ENCODE data around the gene SV2A. TPM values are rescaled to one million over a fixed set of nuclear protein-coding genes. Genes with fewer than 3 reads are reported as not detected.
"Not testable (repeated sequence)": the region's sequence is repeated elsewhere in the genome, so short reads cannot be mapped to it uniquely, and the experiment has no call there.

The SV2A gene
- total and polyA plus RNA-seq, 3 experiments from 2014 or later: 2.9 to 6.0 (median 5.6) TPM

GRCh38 chr1:149885339-149886120 is 32.1 kb downstream of the SV2A start:
- Mint-ChIP-seq H3K4me3 (no peak overlapping the region), H3K27ac (no peak overlapping the region), H3K9me3 (no peaks in the 10 kb centered on the region), H3K4me1 (peaks cover 9 to 21% (median 12%) of the 10 kb centered on the region in 3 donors), H3K36me3 (no peaks in the 10 kb centered on the region), H3K27me3 (no peaks in the 10 kb centered on the region)
- ChIA-PET POLR2A (interaction anchor here (0.7 to 8.3 kb wide), 8 partner anchors 14 to 479 kb away, joined by 3 to 177 read pairs (median 12); partner anchors contain the start of genes BOLA1, OTUD7B, RPRD2 and SF3B4), CTCF (interaction anchor here (0.9 to 2.2 kb wide), 5 partner anchors 16 to 42 kb away, joined by 3 to 9 read pairs (median 5); no protein-coding TSS in a partner anchor)
- no peaks in the 10 kb centered on the region for H3K9me3 ChIP-seq (ENCODE audit: low read length)
- H3K27ac ChIP-seq (ENCODE audit: low read depth, low read length): peak overlapping the region; percentile 94
- H3K4me3 ChIP-seq (ENCODE audit: low read length): peak overlapping the region; percentile 70
- H3K36me3 ChIP-seq (ENCODE audit: insufficient read depth, low read length): no peaks in the 10 kb centered on the region
- H3K4me1 ChIP-seq (ENCODE audit: insufficient read depth, low read length): peaks cover 36% of the 10 kb centered on the region
- H3K27me3 ChIP-seq (ENCODE audit: insufficient read depth, low read length, poor library complexity, severe bottlenecking): no peaks in the 10 kb centered on the region
- DNase-seq: peak; percentile 41 to 78 (median 64)

- Mint-ChIP-seq H3K27me3 (no peaks in the 10 kb centered on the region), H3K9me3 (no peaks in the 10 kb centered on the region), H3K27ac (no peak overlapping the region), H3K36me3 (no peaks in the 10 kb centered on the region), H3K4me3 (no peak overlapping the region), H3K4me1 (peaks cover 16 to 25% (median 17%) of the 10 kb centered on the region in 3 donors)
- Histone ChIP-seq H3K27ac (ENCODE audit: low read depth, low read length) (peak overlapping the region; percentile 94), H3K4me3 (ENCODE audit: low read length) (peak overlapping the region; percentile 70), H3K9me3 (ENCODE audit: low read length) (no peaks in the 10 kb centered on the region), H3K27me3 (ENCODE audit: insufficient read depth, low read length, poor library complexity, severe bottlenecking) (no peaks in the 10 kb centered on the region), H3K36me3 (ENCODE audit: insufficient read depth, low read length) (no peaks in the 10 kb centered on the region), H3K4me1 (ENCODE audit: insufficient read depth, low read length) (peaks cover 44% of the 10 kb centered on the region)
- ChIA-PET POLR2A (interaction anchor here (0.7 to 8.3 kb wide), 2 partner anchors 38 to 43 kb away, joined by 3 to 177 read pairs; partner anchors contain the start of gene SF3B4), CTCF (interaction anchor here (0.6 to 2.2 kb wide), 3 partner anchors 22 to 1047 kb away, joined by 3 to 9 read pairs (median 3); no protein-coding TSS in a partner anchor)
- DNase-seq: peak in 1 of 5 donors; percentile 16
Observed at GRCh38 chr1:149884433-149885338, 33.0 kb downstream of the SV2A start.

GRCh38 chr1:149883598-149884247 is 33.9 kb downstream of the SV2A start:
- H3K4me1 Mint-ChIP-seq: peaks cover 23 to 31% (median 24%) of the 10 kb centered on the region in 3 donors
- ChIA-PET CTCF (no interaction called here), POLR2A (interaction anchor here (8.3 kb wide), 1 partner anchor 37 kb away, joined by 177 read pairs; no protein-coding TSS in a partner anchor)
- no peaks in the 10 kb centered on the region for H3K36me3 ChIP-seq (ENCODE audit: insufficient read depth, low read length)
- peak overlapping the region in 5 of 8 donors; percentile 25 to 87 (median 30) for H3K27ac Mint-ChIP-seq
- no peaks in the 10 kb centered on the region for H3K27me3 Mint-ChIP-seq
- no peak overlapping the region for H3K4me3 ChIP-seq (ENCODE audit: low read length)
- peaks cover 50% of the 10 kb centered on the region for H3K4me1 ChIP-seq (ENCODE audit: insufficient read depth, low read length)
- no peak for DNase-seq
- no peak overlapping the region for H3K27ac ChIP-seq (ENCODE audit: low read depth, low read length)
- no peaks in the 10 kb centered on the region for H3K9me3 ChIP-seq (ENCODE audit: low read length)
- no peaks in the 10 kb centered on the region for H3K36me3 Mint-ChIP-seq
- no peaks in the 10 kb centered on the region for H3K27me3 ChIP-seq (ENCODE audit: insufficient read depth, low read length, poor library complexity, severe bottlenecking)
- H3K9me3 Mint-ChIP-seq: no peaks in the 10 kb centered on the region
- peak overlapping the region in 1 of 7 donors; percentile 27 for H3K4me3 Mint-ChIP-seq

GRCh38 chr1:149881876-149882275 is 35.8 kb downstream of the SV2A start:
- peaks cover 53% of the 10 kb centered on the region for H3K4me1 ChIP-seq (ENCODE audit: insufficient read depth, low read length)
- H3K4me3 ChIP-seq (ENCODE audit: low read length): no peak overlapping the region
- H3K27me3 ChIP-seq (ENCODE audit: insufficient read depth, low read length, poor library complexity, severe bottlenecking): no peaks in the 10 kb centered on the region
- H3K36me3 Mint-ChIP-seq: no peaks in the 10 kb centered on the region
- peak overlapping the region in 5 of 8 donors; percentile 8 to 76 (median 18) for H3K27ac Mint-ChIP-seq
- no peaks in the 10 kb centered on the region for H3K9me3 ChIP-seq (ENCODE audit: low read length)
- H3K36me3 ChIP-seq (ENCODE audit: insufficient read depth, low read length): no peaks in the 10 kb centered on the region
- H3K27ac ChIP-seq (ENCODE audit: low read depth, low read length): no peak overlapping the region
- ChIA-PET POLR2A (interaction anchor here (8.3 kb wide), 1 partner anchor 35 kb away, joined by 177 read pairs; no protein-coding TSS in a partner anchor), CTCF (no interaction called here)
- no peaks in the 10 kb centered on the region for H3K9me3 Mint-ChIP-seq
- H3K4me1 Mint-ChIP-seq: peaks cover 23 to 38% (median 26%) of the 10 kb centered on the region in 3 donors
- peak overlapping the region in 1 of 7 donors; percentile 29 for H3K4me3 Mint-ChIP-seq
- H3K27me3 Mint-ChIP-seq: no peaks in the 10 kb centered on the region
- no peak for DNase-seq

GRCh38 chr1:149879556-149879955 is 38.1 kb downstream of the SV2A start:
- no peaks in the 10 kb centered on the region for H3K36me3 ChIP-seq (ENCODE audit: insufficient read depth, low read length)
- Mint-ChIP-seq H3K36me3 (no peaks in the 10 kb centered on the region), H3K27ac (peak overlapping the region; percentile 24 to 96 (median 68)), H3K4me3 (peak overlapping the region in 5 of 7 donors; percentile 8 to 47 (median 44)), H3K4me1 (peaks cover 23 to 38% (median 26%) of the 10 kb centered on the region in 3 donors), H3K9me3 (no peaks in the 10 kb centered on the region), H3K27me3 (no peaks in the 10 kb centered on the region)
- H3K27me3 ChIP-seq (ENCODE audit: insufficient read depth, low read length, poor library complexity, severe bottlenecking): no peaks in the 10 kb centered on the region
- ChIA-PET CTCF (no interaction called here), POLR2A (interaction anchor here (0.6 kb wide), 2 partner anchors 8 to 83 kb away, joined by 3 to 9 read pairs; no protein-coding TSS in a partner anchor)
- peak overlapping the region; percentile 29 for H3K4me3 ChIP-seq (ENCODE audit: low read length)
- H3K9me3 ChIP-seq (ENCODE audit: low read length): no peaks in the 10 kb centered on the region
- no peak overlapping the region for H3K27ac ChIP-seq (ENCODE audit: low read depth, low read length)
- peaks cover 47% of the 10 kb centered on the region for H3K4me1 ChIP-seq (ENCODE audit: insufficient read depth, low read length)
- peak in 2 of 5 donors; percentile 14 to 61 for DNase-seq

- Histone ChIP-seq H3K9me3 (ENCODE audit: low read length) (no peaks in the 10 kb centered on the region), H3K27ac (ENCODE audit: low read depth, low read length) (no peak overlapping the region), H3K27me3 (ENCODE audit: insufficient read depth, low read length, poor library complexity, severe bottlenecking) (no peaks in the 10 kb centered on the region), H3K4me3 (ENCODE audit: low read length) (no peak overlapping the region), H3K4me1 (ENCODE audit: insufficient read depth, low read length) (peaks cover 33% of the 10 kb centered on the region), H3K36me3 (ENCODE audit: insufficient read depth, low read length) (no peaks in the 10 kb centered on the region)
- Mint-ChIP-seq H3K36me3 (no peaks in the 10 kb centered on the region), H3K4me1 (peaks cover 19 to 35% (median 23%) of the 10 kb centered on the region in 3 donors), H3K4me3 (peak overlapping the region in 1 of 7 donors; percentile 5), H3K27me3 (no peaks in the 10 kb centered on the region), H3K9me3 (no peaks in the 10 kb centered on the region), H3K27ac (peak overlapping the region in 6 of 8 donors; percentile 17 to 87 (median 44))
- CTCF ChIA-PET: interaction anchor here (1.2 kb wide), 1 partner anchor 10 kb away, joined by 3 read pairs; a partner anchor contains a TSS
- DNase-seq: no peak
- POLR2A ChIA-PET: no interaction called here
Observed at GRCh38 chr1:149877211-149877946, 40.3 kb downstream of the SV2A start.

- H3K4me3 ChIP-seq (ENCODE audit: low read length); H3K36me3 ChIP-seq (ENCODE audit: insufficient read depth, low read length); H3K27me3 Mint-ChIP-seq; H3K27me3 ChIP-seq (ENCODE audit: insufficient read depth, low read length, poor library complexity, severe bottlenecking); H3K4me1 Mint-ChIP-seq; H3K27ac ChIP-seq (ENCODE audit: low read depth, low read length); CTCF ChIA-PET; POLR2A ChIA-PET; H3K4me1 ChIP-seq (ENCODE audit: insufficient read depth, low read length); H3K4me3 Mint-ChIP-seq; DNase-seq; H3K27ac Mint-ChIP-seq; H3K9me3 ChIP-seq (ENCODE audit: low read length); H3K36me3 Mint-ChIP-seq; H3K9me3 Mint-ChIP-seq: not testable (repeated sequence)
Observed at GRCh38 chr1:149873060-149873459, 44.6 kb downstream of the SV2A start.

Measured in CD8-positive, alpha-beta memory T cell (primary cell).